BJ (cell line): ENCODE results near the gene LRRC8A. TPM values are rescaled to one million over a fixed set of nuclear protein-coding genes. Genes with fewer than 3 reads are reported as not detected.
"Not testable (repeated sequence)": the region's sequence is repeated elsewhere in the genome, so short reads cannot be mapped to it uniquely, and the experiment has no call there.

Experiments used
- CTCF ChIA-PET: fragments of 350-600 bp; formaldehyde crosslinking; extraction: SDS; loops from one replicate; lab custom pipeline; 2021; ENCODE audit warnings: antibody characterized with exemption, inconsistent platforms; lab: Yijun Ruan, JAX
- POLR2A ChIA-PET: fragments of 300-600 bp; sonication (Branson Sonifier 250); formaldehyde crosslinking; extraction: SDS; loops from one replicate; lab custom pipeline; 2021; ENCODE audit warnings: antibody characterized with exemption; lab: Charles Lee
- DNase-seq: peaks from one replicate; pipeline ENCODE4 v3.0.0-alpha.2; 2011; ENCODE audit warnings: low read depth
- H3K27me3 ChIP-seq: 2 replicates; pipeline ENCODE4 v1.6.0; 2011; ENCODE audit warnings: low read length; ENCODE audit not compliant: control insufficient read depth, insufficient read depth
- H3K36me3 ChIP-seq: 2 replicates; pipeline ENCODE4 v1.5.1; 2011; ENCODE audit warnings: low read length; ENCODE audit not compliant: control insufficient read depth, insufficient read depth
- H3K4me3 ChIP-seq: 2 replicates; pipeline ENCODE4 v1.5.1; 2011; ENCODE audit warnings: low read depth, mild to moderate bottlenecking, control low read depth, low read length
- polyA plus RNA-seq: library from polyadenylated mRNA; depleted of rRNA; stranded (reverse); fragments of >200 nt; gene quantifications from 2 replicates; pipeline ENCODE4 v1.2.3, GENCODE V29; 2011
- TF ChIP-seq, protein P1 (sequence below): IDR thresholded peaks from 2 replicates; pipeline ENCODE4 v1.5.1; 2011; ENCODE audit warnings: low read depth, mild to moderate bottlenecking, control low read depth, inconsistent platforms, low read length, moderate library complexity; ENCODE audit not compliant: insufficient read depth

The LRRC8A gene
- polyA plus RNA-seq, 1 experiment, result 56.2 TPM

DNA sequence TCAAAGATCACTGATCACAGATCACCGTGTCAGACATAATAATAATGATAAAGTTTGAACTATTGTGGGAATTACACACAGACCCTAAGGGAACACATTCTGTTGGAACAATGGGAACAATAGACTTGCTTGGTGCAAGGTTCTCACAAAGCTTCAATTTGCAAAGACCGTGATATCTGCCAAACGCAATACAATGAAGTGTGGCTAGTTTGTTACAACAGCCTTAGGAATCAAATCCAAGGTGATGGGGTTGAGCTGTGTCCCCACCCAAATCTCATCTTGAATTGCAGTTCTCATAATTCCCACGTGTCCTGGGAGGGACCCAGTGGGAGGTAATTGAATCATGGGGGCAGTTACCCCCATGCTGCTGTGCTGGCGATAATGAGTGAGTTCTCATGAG is 21.0 kb upstream of the LRRC8A start:
- no peaks in the 10 kb centered on the region for H3K36me3 ChIP-seq
- no peaks in the 10 kb centered on the region for H3K27me3 ChIP-seq
- ChIA-PET CTCF (interaction anchor here (1.4 to 15.6 kb wide), 4 partner anchors 16 to 66 kb away, joined by 4 to 228 read pairs (median 26); partner anchors contain the start of genes KYAT1 and LRRC8A), POLR2A (no interaction called here)
- no peak overlapping the region for H3K4me3 ChIP-seq
- TF ChIP-seq, protein P1, sequence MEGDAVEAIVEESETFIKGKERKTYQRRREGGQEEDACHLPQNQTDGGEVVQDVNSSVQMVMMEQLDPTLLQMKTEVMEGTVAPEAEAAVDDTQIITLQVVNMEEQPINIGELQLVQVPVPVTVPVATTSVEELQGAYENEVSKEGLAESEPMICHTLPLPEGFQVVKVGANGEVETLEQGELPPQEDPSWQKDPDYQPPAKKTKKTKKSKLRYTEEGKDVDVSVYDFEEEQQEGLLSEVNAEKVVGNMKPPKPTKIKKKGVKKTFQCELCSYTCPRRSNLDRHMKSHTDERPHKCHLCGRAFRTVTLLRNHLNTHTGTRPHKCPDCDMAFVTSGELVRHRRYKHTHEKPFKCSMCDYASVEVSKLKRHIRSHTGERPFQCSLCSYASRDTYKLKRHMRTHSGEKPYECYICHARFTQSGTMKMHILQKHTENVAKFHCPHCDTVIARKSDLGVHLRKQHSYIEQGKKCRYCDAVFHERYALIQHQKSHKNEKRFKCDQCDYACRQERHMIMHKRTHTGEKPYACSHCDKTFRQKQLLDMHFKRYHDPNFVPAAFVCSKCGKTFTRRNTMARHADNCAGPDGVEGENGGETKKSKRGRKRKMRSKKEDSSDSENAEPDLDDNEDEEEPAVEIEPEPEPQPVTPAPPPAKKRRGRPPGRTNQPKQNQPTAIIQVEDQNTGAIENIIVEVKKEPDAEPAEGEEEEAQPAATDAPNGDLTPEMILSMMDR, result no peak
- DNase-seq, result no peak

DNA sequence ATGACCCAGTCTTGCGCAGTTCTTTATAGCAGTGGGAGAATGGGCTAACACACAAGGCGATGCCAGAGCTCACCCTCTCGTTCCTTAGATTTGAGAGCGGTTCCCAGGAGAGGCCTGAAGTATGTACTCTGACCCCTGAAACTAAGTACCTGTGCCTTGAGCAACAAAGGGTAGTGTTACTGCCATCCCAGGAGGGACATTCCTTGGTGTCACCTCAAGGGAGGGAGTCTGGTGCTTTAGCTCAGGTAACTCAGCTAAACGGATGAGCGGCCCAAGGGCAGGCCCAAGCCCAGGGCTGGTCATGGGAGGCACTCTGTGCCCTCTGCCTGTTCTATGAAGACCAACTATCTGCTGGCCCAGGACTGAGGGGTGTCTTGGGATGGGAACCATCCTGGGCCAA is 20.4 kb upstream of the LRRC8A start:
- ChIA-PET CTCF (interaction anchor here (0.8 to 15.6 kb wide), 6 partner anchors 8 to 146 kb away, joined by 3 to 228 read pairs (median 6); no protein-coding TSS in a partner anchor), POLR2A (no interaction called here)
- Histone ChIP-seq H3K27me3 (no peaks in the 10 kb centered on the region), H3K4me3 (no peak overlapping the region), H3K36me3 (no peaks in the 10 kb centered on the region)
- no peak for DNase-seq
- TF ChIP-seq, protein P1, result no peak

DNA sequence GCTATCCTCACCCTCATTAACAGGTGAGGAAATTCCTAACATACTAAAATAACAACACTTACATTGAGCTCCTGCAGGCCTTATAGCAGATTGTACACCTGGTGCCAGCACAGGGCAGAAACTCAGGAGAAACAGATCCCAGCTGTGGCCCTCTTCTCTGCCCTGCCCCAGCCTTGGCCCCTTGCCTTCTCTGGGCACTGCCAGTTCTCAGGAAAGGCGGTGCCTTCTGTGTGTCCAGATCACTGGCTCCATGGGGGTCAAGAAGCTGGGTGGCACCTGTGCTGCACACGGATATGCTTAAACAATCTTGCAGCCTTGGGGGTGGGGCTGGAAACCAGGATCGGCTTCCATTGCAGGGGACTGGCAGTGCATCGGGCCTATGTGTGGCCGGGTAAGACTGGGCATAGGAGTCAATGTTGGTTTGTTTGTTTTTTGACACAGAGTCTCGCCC is 19.5 kb upstream of the LRRC8A start:
- CTCF ChIA-PET, result interaction anchor here (0.6 to 15.6 kb wide), 13 partner anchors 8 to 145 kb away, joined by 3 to 228 read pairs (median 3); no protein-coding TSS in a partner anchor
- TF ChIP-seq, protein P1, result no peak
- Histone ChIP-seq H3K36me3 (no peaks in the 10 kb centered on the region), H3K27me3 (no peaks in the 10 kb centered on the region), H3K4me3 (no peak overlapping the region)
- no peak for DNase-seq
- POLR2A ChIA-PET, result no interaction called here

DNA sequence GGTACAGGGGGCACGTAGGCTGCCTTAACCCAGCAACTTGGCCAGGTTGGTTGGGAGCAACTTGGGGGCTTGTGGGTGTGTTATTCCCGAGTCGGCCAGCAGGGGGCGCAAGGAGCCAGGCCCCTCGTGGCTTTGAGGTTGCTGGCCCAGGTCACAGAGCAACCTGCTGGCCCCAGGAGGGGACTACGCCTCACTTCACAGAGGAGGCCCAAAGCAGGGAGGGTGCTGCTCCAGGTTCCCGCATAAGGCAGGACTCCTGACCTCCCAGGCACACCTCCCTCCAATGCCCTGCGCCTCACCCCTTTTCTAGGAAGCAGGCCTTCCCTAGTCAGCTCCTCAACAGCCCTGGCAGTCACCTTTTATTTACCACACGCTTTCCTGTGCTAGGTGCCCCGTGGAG is 18.3 kb upstream of the LRRC8A start:
- POLR2A ChIA-PET, result no interaction called here
- Histone ChIP-seq H3K36me3 (no peaks in the 10 kb centered on the region), H3K27me3 (no peaks in the 10 kb centered on the region), H3K4me3 (no peak overlapping the region)
- CTCF ChIA-PET, result interaction anchor here (0.6 to 15.6 kb wide), 16 partner anchors 8 to 1026 kb away, joined by 3 to 228 read pairs (median 3); partner anchors contain the start of gene PHYHD1
- DNase-seq, result no peak
- TF ChIP-seq, protein P1, result peak; percentile 95

DNA sequence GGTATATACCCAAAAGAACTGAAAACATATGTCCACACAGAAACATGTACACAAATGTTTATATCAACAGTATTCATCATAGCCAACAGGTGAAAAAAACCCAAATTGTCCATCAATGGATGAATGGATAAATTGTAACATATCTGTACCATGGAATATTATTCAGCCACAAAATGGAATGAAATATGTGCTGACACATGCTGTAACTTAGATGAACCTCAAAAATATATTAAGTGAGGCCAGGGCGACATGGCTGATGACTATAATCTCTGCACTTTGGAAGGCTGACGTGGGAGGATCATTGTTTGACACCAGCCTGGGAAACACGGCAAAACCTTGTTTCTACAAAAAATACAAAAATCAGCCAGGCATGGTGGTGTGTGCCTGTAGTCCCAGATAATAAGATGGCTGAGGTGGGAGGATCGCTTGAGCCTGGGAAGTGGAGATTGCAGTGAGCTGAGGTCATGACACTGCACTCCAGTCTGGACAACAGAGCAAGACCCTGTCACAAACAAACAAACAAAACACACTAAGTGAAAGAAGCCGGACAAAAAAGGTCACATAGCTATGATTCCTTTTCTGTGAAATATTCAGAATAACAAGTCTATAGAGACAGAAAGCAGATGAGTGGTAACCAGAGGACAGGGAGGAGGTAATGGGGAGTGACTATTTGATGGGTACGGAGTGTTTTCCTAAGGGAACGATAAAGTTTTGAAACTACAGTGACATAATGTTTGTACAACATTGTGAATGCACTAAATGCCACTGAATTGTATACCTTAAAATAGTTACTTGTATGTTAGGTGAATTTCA is 11.6 kb upstream of the LRRC8A start:
- TF ChIP-seq, protein P1, result no peak
- POLR2A ChIA-PET, result no interaction called here
- no peak for DNase-seq
- CTCF ChIA-PET, result interaction anchor here (1.2 to 2.3 kb wide), 2 partner anchors 11 to 57 kb away, joined by 3 to 12 read pairs; partner anchors contain the start of genes KYAT1 and LRRC8A
- no peaks in the 10 kb centered on the region for H3K36me3 ChIP-seq
- no peaks in the 10 kb centered on the region for H3K27me3 ChIP-seq
- no peak overlapping the region for H3K4me3 ChIP-seq

DNA sequence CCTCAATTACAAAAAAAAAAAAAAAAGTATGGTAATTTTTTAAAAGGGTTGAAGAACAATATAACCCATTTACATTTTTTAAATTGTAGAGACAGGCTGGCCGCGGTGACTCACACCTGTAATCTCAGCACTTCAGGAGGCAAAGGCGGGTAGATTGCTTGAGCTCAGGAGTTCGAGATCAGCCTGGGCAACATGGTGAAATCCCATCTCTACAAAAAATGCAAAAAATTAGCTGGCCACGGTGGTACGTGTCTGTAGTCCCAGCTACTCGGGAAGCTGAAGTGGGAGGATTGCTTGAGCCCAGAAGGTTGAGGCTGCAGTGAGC is 11.0 kb upstream of the LRRC8A start:
- H3K36me3 ChIP-seq, H3K27me3 ChIP-seq, POLR2A ChIA-PET, DNase-seq, H3K4me3 ChIP-seq: not testable (repeated sequence)
- CTCF ChIA-PET, result interaction anchor here (0.7 to 2.3 kb wide), 3 partner anchors 8 to 57 kb away, joined by 3 to 12 read pairs (median 4); partner anchors contain the start of genes KYAT1 and LRRC8A
